Parathyroid adenoma (tissue), 2 donors: ENCODE results near the gene RPP14.

ENCODE experiments used
- H2AFZ ChIP-seq: fragments of 300-600 bp; sonication (generic); one replicate; pipeline ENCODE4 v1.7.0; 2017; ENCODE audit warnings: antibody characterized with exemption, mild to moderate bottlenecking
- H3K27ac ChIP-seq: fragments of 300-600 bp; sonication (generic); one replicate; pipeline ENCODE4 v1.7.0; 2017
- H3K27me3 ChIP-seq: fragments of 300-600 bp; sonication (generic); one replicate; pipeline ENCODE4 v1.7.0; 2017; ENCODE audit warnings: low read length; ENCODE audit not compliant: control insufficient read depth, insufficient read depth
- H3K36me3 ChIP-seq: fragments of 300-600 bp; sonication (generic); one replicate; pipeline ENCODE4 v1.7.0; 2017; ENCODE audit warnings: low read length; ENCODE audit not compliant: control insufficient read depth, insufficient read depth
- H3K4me1 ChIP-seq: fragments of 300-600 bp; sonication (generic); one replicate; pipeline ENCODE4 v1.7.0; 2017; ENCODE audit warnings: control low read depth
- H3K4me2 ChIP-seq: fragments of 300-600 bp; sonication (generic); one replicate; pipeline ENCODE4 v1.7.0; 2017; ENCODE audit warnings: low read length
- H3K4me3 ChIP-seq: fragments of 300-600 bp; sonication (generic); one replicate; pipeline ENCODE4 v1.7.0; 2017; ENCODE audit warnings: low read depth, low read length
- H3K79me2 ChIP-seq: fragments of 300-600 bp; sonication (generic); one replicate; pipeline ENCODE4 v1.7.0; 2017; ENCODE audit warnings: control low read depth
- H3K9ac ChIP-seq: fragments of 300-600 bp; sonication (generic); one replicate; pipeline ENCODE4 v1.7.0; 2017; ENCODE audit warnings: mild to moderate bottlenecking
- H3K9me3 ChIP-seq: fragments of 300-600 bp; sonication (generic); one replicate; pipeline ENCODE4 v1.7.0; 2017; ENCODE audit warnings: low read length; ENCODE audit not compliant: control insufficient read depth
- CTCF ChIP-seq: fragments of 300-600 bp; sonication (generic); IDR thresholded peaks from one replicate; pipeline ENCODE4 v1.7.0; 2017; ENCODE audit warnings: antibody characterized with exemption, mild to moderate bottlenecking
- donor health status: primary hyperparathyroidism.

RPP14 gene

DNA sequence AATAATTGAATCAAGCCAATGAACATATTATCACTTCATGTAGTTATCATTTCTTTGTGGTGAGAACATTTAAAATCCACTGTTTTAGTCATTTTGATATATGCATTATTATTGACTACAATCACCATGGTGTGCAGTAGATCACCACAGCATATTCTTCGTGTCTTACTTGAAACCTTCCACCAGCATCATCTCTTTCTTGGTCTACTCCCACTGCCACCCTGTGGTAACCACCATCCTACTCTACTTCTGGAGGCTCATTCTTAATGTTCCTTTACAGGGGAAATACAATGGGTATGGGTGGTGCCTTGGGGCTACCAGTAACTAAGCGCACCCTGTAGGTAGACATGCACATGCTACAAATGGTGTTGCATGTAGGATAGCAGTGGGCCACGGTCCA is 52.0 kb downstream of the RPP14 start:
- Histone ChIP-seq H3K9ac (no peak overlapping the region), H3K27ac (no peak overlapping the region), H3K27me3 (no peaks in the 10 kb centered on the region), H3K4me1 (peaks cover 4% of the 10 kb centered on the region), H3K36me3 (no peaks in the 10 kb centered on the region), H2AFZ (no peak overlapping the region), H3K9me3 (no peaks in the 10 kb centered on the region), H3K4me3 (no peak overlapping the region), H3K4me2 (no peak overlapping the region), H3K79me2 (peaks cover 83% of the 10 kb centered on the region)
- TF ChIP-seq CTCF = no peak

GRCh38 chr3:58358808-58359207 is 52.8 kb downstream of the RPP14 start:
- no peak for TF ChIP-seq CTCF
- H3K9ac ChIP-seq = no peak overlapping the region
- H3K79me2 ChIP-seq = peaks cover 81% of the 10 kb centered on the region
- no peaks in the 10 kb centered on the region for H3K9me3 ChIP-seq
- no peaks in the 10 kb centered on the region for H3K27me3 ChIP-seq
- no peaks in the 10 kb centered on the region for H3K36me3 ChIP-seq
- H3K27ac ChIP-seq = no peak overlapping the region
- no peak overlapping the region for H3K4me2 ChIP-seq
- peaks cover 4% of the 10 kb centered on the region for H3K4me1 ChIP-seq
- H2AFZ ChIP-seq = no peak overlapping the region
- H3K4me3 ChIP-seq = no peak overlapping the region

DNA sequence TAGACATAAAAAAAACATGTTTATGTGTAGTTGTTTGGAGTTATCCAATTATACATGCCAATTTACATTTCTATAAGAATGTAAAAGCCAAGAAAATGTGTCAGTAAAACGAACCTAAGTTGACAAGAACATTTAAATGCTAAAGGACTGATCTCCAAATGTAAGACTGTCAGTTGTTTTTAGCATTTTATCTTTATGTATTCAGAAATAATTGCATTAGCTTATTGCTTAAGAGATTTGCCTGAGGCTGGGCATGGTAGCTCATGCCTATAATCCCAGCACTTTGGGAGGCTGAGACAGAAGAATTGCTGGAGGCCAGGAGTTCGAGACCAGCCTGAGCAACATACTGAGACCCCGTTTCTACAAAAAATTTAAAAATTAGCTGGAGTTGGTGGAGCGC is 53.6 kb downstream of the RPP14 start:
- Histone ChIP-seq H3K27ac (no peak overlapping the region), H3K36me3 (no peaks in the 10 kb centered on the region), H3K9ac (no peak overlapping the region), H3K4me1 (peaks cover 4% of the 10 kb centered on the region), H2AFZ (no peak overlapping the region), H3K79me2 (peaks cover 83% of the 10 kb centered on the region), H3K4me2 (no peak overlapping the region), H3K9me3 (no peaks in the 10 kb centered on the region), H3K27me3 (no peaks in the 10 kb centered on the region), H3K4me3 (no peak overlapping the region)
- TF ChIP-seq CTCF = no peak

- Histone ChIP-seq H3K9me3 (no peaks in the 10 kb centered on the region), H3K4me3 (no peak overlapping the region), H3K4me2 (no peak overlapping the region), H2AFZ (no peak overlapping the region), H3K27me3 (no peaks in the 10 kb centered on the region), H3K27ac (no peak overlapping the region), H3K79me2 (peaks cover 70% of the 10 kb centered on the region), H3K9ac (no peak overlapping the region), H3K4me1 (peaks cover 5% of the 10 kb centered on the region), H3K36me3 (no peaks in the 10 kb centered on the region)
- TF ChIP-seq CTCF = no peak
Observed at GRCh38 chr3:58361866-58362265, 55.8 kb downstream of the RPP14 start.

GRCh38 chr3:58366699-58367098 is 60.7 kb downstream of the RPP14 start:
- Histone ChIP-seq H3K79me2 (peaks cover 31% of the 10 kb centered on the region), H3K4me3 (no peak overlapping the region), H3K9ac (no peak overlapping the region), H3K36me3 (no peaks in the 10 kb centered on the region), H3K9me3 (no peaks in the 10 kb centered on the region), H2AFZ (no peak overlapping the region), H3K4me1 (peaks cover 11% of the 10 kb centered on the region), H3K27ac (no peak overlapping the region), H3K4me2 (no peak overlapping the region), H3K27me3 (no peaks in the 10 kb centered on the region)
- no peak for TF ChIP-seq CTCF
